DND-41 (cell line): ENCODE results near the gene KCNJ15.

ENCODE experiments used
- CTCF ChIP-seq: IDR thresholded peaks from 2 replicates; pipeline ENCODE4 v1.5.1; 2012; ENCODE audit warnings: borderline replicate concordance, low read length, moderate library complexity, mild to moderate bottlenecking; ENCODE audit not compliant: poor library complexity, severe bottlenecking; ENCODE audit errors: extremely low read depth
- EZH2 ChIP-seq: IDR thresholded peaks from 3 replicates; pipeline ENCODE4 v1.6.1; 2012; ENCODE audit warnings: borderline replicate concordance, low read depth, mild to moderate bottlenecking, moderate library complexity, low read length, inconsistent platforms; ENCODE audit not compliant: severe bottlenecking

GRCh38 chr21:38354746-38355145 is 98.0 kb downstream of the KCNJ15 start:
- TF ChIP-seq EZH2 (no peak), CTCF (no peak)
